ENCODE measurements around the gene NAIP. TPM values are rescaled to one million over a fixed set of nuclear protein-coding genes. Genes with fewer than 3 reads are reported as not detected.
"Not testable (repeated sequence)": the region's sequence is repeated elsewhere in the genome, so short reads cannot be mapped to it uniquely, and the experiment has no call there.

Gene NAIP
- total RNA-seq (ENCODE audit: insufficient read depth, low replicate concordance), result 49.4 TPM

DNA sequence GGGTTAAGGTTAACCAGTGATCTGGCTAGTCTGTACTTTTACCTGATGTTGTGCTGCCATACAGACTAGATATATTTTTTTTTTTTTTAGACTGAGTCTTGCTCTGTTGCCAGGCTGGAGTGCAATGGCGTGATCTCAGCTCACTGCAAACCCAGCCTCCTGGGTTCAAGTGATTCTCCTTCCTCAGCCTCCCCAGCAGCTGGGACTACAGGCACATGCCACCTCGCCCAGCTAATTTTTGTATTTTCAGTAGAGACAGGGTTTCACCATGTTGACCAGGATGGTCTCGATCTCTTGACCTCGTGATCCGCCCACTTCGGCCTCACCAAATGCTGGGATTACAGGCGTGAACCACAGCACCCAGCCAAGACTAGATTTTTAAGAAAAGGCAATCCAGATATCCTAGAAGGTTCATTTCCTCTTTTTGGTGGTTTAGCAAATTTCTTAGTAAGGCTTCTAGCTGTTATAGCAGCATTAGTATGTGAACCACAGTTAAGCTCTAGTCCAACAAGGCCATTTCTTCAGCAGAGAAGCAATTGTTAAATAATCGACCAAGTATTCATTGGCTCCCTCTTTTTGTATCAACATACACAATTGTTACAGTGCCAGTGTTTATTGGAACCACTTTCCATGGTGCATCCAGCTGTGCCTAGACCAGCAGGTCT, at the start of gene NAIP:
Gene NAIP, minus strand, starts transcription at position 51 of the 665 bp plus-strand sequence. CDS start 12,424 bp downstream, outside the sequence.
- not testable (repeated sequence) for DNase-seq (ENCODE audit: low spot score)

DNA sequence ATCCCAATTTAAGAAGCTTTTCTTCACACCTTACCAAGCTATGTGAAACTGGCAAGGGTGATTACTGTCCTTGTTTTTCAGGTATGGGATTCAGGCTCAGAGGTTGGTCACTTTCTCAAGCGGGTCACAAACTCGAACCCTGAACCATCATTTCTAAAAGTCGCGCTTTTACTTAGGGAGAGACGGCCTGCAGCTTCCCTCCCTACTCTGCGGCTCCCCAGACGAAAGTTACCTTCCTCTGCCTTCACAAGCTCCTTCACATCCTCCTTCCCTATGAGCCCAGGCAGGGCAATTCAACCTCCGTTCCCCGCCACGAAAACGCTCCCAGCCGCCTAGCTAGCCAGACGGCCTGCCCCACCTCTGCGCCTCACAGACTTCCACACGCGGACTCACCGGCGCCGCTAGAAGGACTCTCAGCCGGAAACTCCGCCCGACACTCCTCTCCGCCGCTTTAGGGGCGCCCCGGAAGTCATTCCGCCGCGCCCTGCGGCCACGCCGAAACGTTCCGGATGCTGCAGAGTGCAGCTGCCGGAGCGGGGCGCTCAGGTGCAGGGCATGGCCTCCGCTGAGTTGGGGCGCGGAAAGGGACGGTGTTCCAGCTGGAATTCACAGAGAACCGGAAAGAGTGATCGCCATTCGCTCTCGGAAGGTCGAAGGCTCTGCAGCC, 42.3 kb upstream of the NAIP start, which contains the start of gene GTF2H2:
Gene GTF2H2, minus strand, starts transcription at position 415 of the 667 bp plus-strand sequence. CDS start 4,913 bp downstream, outside the sequence.
- DNase-seq (ENCODE audit: low spot score), result not testable (repeated sequence)

DNA sequence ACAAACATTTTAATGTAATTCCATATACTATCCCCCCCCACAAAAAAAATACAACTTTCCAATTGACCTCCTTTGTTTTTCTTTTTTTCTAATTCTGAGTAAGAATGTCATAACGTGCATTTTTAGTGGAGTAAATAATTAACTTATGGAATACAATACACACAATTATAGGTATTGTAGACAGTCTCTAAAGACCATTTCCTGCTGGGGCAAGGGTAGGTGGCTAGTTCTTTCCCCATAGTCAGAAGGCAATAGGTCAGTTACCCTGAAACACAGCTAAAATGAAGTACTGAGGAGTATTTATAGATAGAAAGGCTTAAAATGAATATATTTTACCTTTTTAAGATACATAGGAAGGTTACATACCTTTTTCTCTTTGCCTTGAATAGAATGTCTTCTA, 36.2 kb upstream of the NAIP start:
- not testable (repeated sequence) for DNase-seq (ENCODE audit: low spot score)

- DNase-seq (ENCODE audit: low spot score), result not testable (repeated sequence)
Observed at GRCh38 chr5:71059426-71059825, 34.3 kb upstream of the NAIP start.

- not testable (repeated sequence) for DNase-seq (ENCODE audit: low spot score)
Observed at GRCh38 chr5:71044808-71045207, 19.7 kb upstream of the NAIP start.

DNA sequence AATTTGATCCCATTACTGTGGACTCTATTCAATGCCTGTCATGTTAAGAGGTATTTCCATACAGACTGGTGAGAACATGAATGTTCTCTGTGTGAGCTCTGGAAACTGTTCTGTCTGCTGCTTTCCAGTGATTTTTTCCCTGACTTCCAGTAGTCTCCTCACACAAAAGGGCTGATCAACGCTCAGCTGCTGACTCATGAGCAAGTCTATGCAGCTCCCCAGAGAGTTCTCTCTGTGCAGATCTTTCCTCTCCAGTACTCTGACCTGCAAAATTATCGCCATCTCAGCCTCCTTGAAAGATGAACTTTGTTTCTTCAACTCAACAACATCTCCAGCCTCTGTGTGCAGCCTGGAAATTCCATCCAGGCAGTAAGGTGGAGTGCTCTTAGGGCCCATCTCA, 19.0 kb upstream of the NAIP start:
- DNase-seq (ENCODE audit: low spot score), result not testable (repeated sequence)

DNA sequence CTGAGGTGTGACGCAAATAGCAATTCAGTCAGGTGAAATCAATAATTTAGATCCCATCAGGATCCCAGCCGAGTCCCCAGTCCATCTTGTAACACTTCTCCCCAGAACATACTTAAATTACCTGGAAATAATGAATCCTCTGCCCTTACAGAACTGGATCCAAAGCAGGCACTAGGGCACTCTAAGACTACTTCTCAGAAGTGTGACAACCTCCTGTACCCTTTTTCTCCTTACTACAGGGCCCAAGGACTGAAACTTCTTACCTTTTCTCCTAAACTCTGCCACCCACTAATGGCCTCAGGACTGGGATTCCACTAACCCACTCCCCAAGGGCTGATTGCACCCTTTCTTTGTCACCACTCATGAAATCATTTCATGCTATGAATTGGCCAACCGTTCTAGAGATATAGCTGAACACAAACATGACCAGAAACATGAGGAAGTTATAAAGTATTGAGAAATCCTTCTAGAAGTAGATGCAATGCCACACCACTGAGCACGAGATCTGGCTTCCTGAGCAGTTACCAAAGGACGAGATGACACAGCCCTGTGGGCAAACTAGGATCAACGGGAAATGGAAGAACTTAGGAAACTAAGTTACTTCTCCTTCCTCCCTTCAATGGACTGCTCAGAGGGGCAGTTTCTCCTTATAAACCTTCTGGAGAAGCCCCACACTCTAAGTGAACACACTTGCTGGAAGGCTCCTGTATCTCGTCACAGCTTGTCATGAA, 6.1 kb upstream of the NAIP start:
- DNase-seq (ENCODE audit: low spot score), result not testable (repeated sequence)

DNA sequence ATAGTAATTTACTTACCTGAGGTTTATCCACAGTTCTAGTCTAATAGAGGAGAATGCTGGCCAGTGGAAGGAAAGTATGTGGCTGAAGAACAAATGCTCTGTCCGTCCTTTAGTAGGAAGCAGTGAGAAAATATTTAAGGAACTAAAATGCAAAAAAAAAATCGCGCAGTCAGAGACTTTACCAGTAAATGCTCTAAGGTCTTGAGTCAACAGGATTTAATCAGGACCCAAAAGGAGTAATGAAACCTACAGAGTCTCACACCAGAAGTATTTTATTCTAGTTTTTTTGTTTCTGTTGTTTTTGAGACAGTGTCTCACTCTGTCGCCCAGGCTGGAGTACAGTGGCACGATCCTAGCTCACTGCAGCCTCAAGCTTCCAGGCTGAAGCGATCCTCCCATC, 4.5 kb downstream of the NAIP start:
- not testable (repeated sequence) for DNase-seq (ENCODE audit: low spot score)

DNA sequence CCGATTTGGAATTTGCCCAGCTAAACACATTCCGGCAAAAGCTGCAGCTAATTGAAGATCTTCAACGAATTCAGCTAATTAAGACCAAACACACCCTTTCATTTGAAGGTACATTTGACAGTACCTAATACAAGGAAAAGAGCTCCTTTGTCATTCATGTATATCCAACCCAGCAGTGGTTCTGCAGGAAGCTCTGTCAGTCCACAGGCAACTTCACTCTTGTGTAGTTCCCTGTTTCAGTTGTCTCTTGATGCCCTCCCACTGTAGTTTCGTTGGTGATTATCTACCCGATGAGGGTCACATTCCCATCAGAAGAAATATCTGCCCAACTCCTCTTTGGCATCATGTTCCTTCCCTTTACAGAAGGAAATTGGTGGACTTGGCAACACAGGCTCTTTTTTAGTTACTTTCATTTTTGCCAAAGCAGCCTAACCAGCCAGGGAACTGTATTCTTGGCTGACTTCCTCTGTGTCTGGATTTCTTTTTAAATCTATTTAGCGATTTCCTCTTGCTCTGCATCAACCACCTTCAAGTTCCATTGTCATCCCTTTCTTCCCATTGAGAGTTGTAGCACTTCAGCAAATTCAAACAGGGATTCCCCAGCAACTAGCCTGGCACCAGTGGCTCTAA, 6.6 kb downstream of the NAIP start:
- not testable (repeated sequence) for DNase-seq (ENCODE audit: low spot score)

- no peak for DNase-seq (ENCODE audit: low spot score)
Observed at GRCh38 chr5:71014176-71014575, 11.0 kb downstream of the NAIP start.

DNA sequence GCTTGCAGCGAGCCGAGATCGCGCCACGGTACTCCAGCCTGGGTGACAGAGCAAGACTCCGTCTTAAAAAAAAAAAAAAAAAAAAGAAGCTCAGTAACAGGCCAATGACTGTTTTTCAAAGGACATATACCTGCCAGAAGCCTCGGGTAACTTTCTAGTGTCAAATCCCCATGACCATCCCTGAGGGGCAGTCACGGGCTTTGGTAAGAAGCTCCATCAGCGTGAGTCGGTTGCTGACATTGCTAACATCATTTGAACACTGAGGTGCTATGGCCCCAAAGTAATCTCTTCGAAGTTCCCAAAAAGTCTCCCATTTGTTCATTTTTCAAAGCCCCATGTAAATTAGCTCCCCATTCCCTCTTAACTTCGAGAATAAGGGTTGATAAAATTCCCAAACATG, 11.6 kb downstream of the NAIP start:
- DNase-seq (ENCODE audit: low spot score), result no peak

DNA sequence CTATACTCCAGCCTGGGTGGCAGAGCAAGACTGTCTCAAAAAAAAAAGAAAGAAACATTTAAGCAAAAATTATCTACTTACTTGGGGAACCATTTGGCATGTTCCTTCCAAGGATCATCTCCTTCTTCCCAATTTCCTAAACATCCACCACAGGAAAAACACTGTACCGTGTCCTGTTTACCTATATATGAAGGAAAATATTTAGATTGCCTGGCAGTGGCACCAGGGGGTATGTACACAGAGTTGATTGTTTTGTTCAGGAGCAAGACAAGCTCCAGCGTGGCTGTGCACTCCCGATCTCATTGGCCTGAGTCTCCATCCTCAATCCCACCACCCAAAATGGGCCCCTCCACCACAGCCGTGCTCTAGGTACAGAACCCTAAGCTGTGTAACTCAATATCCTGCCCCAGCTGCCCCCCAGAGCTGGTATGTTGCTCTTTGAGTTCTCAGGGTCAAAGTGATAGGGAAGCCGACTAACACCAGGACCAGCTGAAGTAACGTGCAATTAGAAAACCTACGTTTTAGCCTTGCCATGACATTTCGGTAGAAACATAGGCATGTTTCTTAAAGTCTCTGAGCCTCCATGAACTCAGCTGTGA, 13.8 kb downstream of the NAIP start:
- no peak for DNase-seq (ENCODE audit: low spot score)

GRCh38 chr5:71006983-71007382, 18.2 kb downstream of the NAIP start:
- not testable (repeated sequence) for DNase-seq (ENCODE audit: low spot score)

- DNase-seq (ENCODE audit: low spot score), result not testable (repeated sequence)
Observed at GRCh38 chr5:70984882-70985281, 40.3 kb downstream of the NAIP start.

DNA sequence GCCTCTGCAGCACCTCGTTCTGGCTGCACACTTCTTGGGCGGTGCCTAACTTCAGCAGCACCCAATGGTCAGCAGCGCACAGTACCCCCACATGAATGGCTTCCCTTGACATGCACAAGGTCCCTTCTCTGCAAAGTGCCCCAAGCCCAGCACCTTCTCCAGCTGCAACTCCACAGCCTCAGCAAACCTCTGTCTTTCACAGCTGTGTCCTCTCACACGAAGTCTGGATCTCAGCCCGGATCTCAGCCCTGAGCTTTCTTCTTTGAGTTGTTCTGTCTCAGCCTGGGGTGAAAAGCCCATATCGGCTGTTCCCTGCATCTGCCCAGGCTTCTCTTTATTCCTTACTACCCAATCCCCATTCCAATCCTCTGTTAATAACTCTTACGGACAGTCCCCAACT, 57.9 kb downstream of the NAIP start:
- DNase-seq (ENCODE audit: low spot score), result not testable (repeated sequence)

- DNase-seq (ENCODE audit: low spot score), result not testable (repeated sequence)
Observed at GRCh38 chr5:70964531-70964930, 60.6 kb downstream of the NAIP start.

- not testable (repeated sequence) for DNase-seq (ENCODE audit: low spot score)
Observed at GRCh38 chr5:70953068-70953467, 72.1 kb downstream of the NAIP start.

DNA sequence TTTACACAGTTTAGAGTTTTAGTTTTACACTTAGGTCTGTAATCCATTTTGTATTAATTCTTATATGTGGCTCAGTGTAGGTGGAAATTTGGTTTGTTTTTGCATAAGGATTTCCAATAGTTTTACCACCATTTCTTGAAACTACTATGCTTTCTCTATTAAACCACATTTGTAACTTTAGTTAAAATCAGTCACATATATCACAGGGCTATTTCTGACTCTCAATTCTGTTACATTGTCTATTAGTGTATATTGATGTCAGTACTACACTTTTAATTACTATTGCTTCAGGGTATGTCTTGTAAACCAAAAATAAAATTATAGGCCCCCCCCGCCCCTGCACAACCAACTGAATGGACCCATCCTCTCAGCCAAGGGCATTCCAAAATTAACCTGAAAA, 92.6 kb downstream of the NAIP start:
- not testable (repeated sequence) for DNase-seq (ENCODE audit: low spot score)

DNA sequence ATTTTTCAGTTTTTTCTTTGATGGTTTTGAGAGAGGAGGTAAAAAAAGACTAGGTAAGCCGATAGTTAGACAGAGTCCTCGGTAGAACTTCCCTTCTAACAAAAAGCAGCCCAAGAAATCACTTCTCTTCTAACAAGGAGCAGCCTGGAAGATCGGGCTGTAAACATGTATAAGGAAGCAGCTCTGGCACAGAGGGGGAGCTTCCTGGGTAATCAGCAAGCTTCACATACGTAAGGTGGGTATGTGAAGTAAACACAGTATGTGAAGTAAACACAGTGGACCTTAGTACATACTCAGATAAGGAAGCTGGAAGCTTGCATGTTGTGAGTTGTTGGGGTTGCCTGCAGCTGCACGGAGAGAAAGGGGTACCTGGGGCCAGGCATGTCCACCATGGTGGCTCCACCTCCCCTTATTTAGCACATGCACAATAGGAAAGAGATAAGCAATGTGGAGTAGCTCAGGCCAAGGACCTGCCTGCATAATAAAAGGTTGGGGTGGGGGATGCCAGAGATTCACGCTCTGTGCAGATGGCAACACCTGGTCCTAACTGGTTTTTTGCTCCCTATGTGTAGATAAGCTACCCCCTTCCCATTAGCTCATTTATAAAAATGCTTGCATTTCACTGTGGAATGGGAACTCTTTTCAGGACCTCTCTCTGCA, 93.3 kb downstream of the NAIP start:
- DNase-seq (ENCODE audit: low spot score), result not testable (repeated sequence)

GRCh38 chr5:70925211-70925562, 100.0 kb downstream of the NAIP start:
- not testable (repeated sequence) for DNase-seq (ENCODE audit: low spot score)
